Gastroesophageal sphincter (tissue), 4 donors: ENCODE data around the gene MIOS. TPM values are rescaled to one million over a fixed set of nuclear protein-coding genes. Genes with fewer than 3 reads are reported as not detected.

ENCODE experiments used
- ATAC-seq: fragments of 150-250 bp; one replicate; pipeline ENCODE4 v1.9.1; 2016; ENCODE audit warnings: mild to moderate bottlenecking, moderate library complexity
- H3K27ac ChIP-seq, 4 donors: fragments of 200-600 bp; sonication (generic) in 3 of 4; 1 replicate in 3 of 4; 2 replicates in 1 of 4; pipeline ENCODE4 v1.5.1; 2016 to 2019
- H3K27me3 ChIP-seq: fragments of 200-600 bp; sonication (generic); one replicate; pipeline ENCODE4 v1.5.1; 2019
- H3K36me3 ChIP-seq, 2 donors: fragments of 200-600 bp; sonication (generic); one replicate each; pipeline ENCODE4 v1.5.1; 2019; ENCODE audit warnings: control low read depth in 1 of 2
- H3K4me1 ChIP-seq, 3 donors: fragments of 200-600 bp; sonication (generic); 1 replicate in 2 of 3; 2 replicates in 1 of 3; pipeline ENCODE4 v1.5.1; 2016 to 2019; ENCODE audit warnings: control low read depth in 2 of 3
- H3K4me3 ChIP-seq, 2 donors: fragments of 200-600 bp; sonication (generic); one replicate each; pipeline ENCODE4 v1.5.1; 2019; ENCODE audit warnings: mild to moderate bottlenecking in 1 of 2, moderate library complexity in 1 of 2
- H3K9me3 ChIP-seq, 3 donors: fragments of 200-600 bp; sonication (generic); one replicate each; pipeline ENCODE4 v1.5.1; 2017 to 2019; ENCODE audit warnings: control low read depth in 2 of 3
- EP300 ChIP-seq: sonication (generic); formaldehyde crosslinking; IDR thresholded peaks from one replicate; pipeline ENCODE4 v1.6.1; 2017; ENCODE audit warnings: antibody characterized with exemption, mild to moderate bottlenecking
- POLR2A ChIP-seq, 2 donors: fragments of 450-650 bp; IDR thresholded peaks; one replicate each; pipeline ENCODE4 v1.6.1; 2017; ENCODE audit warnings: antibody characterized with exemption in 2 of 2, mild to moderate bottlenecking in 2 of 2, moderate library complexity in 1 of 2
- POLR2AphosphoS5 ChIP-seq: sonication (generic); formaldehyde crosslinking; IDR thresholded peaks from one replicate; pipeline ENCODE4 v1.6.1; 2017; ENCODE audit warnings: antibody characterized with exemption
- WGBS, 2 donors: methylation state at CpG; one replicate each; pipeline ENCODE4 v1.1.5; 2018; ENCODE audit warnings: low coverage in 1 of 2; 5-methylcytosine and 5-hydroxymethylcytosine counted together
- total RNA-seq, 4 donors: library from RNA; depleted of rRNA; stranded (reverse); fragments of >200 nt; gene quantifications; one replicate each; pipeline ENCODE4 v1.1.0, GENCODE V29; 2016
- TF ChIP-seq, protein P1 (sequence below), 4 experiments: fragments of 200-600 bp in 2 of 4; fragments of 450-650 bp in 2 of 4; sonication (generic) in 1 of 4; IDR thresholded peaks; one replicate each; pipeline ENCODE4 v1.5.1; 2017 to 2019; ENCODE audit warnings: antibody characterized with exemption in 4 of 4, mild to moderate bottlenecking in 2 of 4, moderate library complexity in 2 of 4

MIOS gene
- total RNA-seq, 4 donors from 2014 or later, result 24.2 to 40.3 (median 31.5) TPM

DNA sequence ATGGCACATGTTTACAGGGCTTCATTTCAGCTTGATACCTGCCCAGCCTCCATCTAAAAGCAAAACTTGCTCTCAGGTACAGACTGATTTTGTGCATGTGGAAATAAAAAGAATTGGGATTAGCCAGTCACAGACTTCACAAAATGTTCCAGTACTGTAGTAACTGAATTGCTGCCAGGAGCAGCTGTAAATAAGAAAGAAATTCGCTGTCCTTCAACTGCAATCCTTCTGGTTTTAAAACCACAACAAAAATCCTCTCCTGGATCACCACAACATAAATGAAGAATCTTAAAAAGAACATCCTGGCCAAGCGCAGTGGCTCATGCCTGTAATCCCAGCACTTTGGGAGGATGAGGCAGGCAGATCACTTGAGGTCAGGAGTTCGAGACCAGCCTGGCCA, 3.9 kb upstream of the MIOS start:
- peaks cover 0 to 4% (median 1%) of the 10 kb centered on the region in 3 donors for H3K4me1 ChIP-seq
- WGBS, 2 donors, result 52 to 63% methylated on average over 2 to 3 of the region's 3 CpGs
- TF ChIP-seq, protein P1, sequence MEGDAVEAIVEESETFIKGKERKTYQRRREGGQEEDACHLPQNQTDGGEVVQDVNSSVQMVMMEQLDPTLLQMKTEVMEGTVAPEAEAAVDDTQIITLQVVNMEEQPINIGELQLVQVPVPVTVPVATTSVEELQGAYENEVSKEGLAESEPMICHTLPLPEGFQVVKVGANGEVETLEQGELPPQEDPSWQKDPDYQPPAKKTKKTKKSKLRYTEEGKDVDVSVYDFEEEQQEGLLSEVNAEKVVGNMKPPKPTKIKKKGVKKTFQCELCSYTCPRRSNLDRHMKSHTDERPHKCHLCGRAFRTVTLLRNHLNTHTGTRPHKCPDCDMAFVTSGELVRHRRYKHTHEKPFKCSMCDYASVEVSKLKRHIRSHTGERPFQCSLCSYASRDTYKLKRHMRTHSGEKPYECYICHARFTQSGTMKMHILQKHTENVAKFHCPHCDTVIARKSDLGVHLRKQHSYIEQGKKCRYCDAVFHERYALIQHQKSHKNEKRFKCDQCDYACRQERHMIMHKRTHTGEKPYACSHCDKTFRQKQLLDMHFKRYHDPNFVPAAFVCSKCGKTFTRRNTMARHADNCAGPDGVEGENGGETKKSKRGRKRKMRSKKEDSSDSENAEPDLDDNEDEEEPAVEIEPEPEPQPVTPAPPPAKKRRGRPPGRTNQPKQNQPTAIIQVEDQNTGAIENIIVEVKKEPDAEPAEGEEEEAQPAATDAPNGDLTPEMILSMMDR (IDR thresholded peaks at IDR 0.05), result no peak
- no peak for TF ChIP-seq POLR2A (IDR thresholded peaks at IDR 0.05)
- no peaks in the 10 kb centered on the region for H3K27me3 ChIP-seq
- H3K9me3 ChIP-seq, result peaks cover 0 to 4% (median 0%) of the 10 kb centered on the region in 3 donors
- no peak overlapping the region for H3K27ac ChIP-seq
- H3K36me3 ChIP-seq, result peaks cover 0 to 10% of the 10 kb centered on the region in 2 donors
- no peak for ATAC-seq
- H3K4me3 ChIP-seq, result no peak overlapping the region

DNA sequence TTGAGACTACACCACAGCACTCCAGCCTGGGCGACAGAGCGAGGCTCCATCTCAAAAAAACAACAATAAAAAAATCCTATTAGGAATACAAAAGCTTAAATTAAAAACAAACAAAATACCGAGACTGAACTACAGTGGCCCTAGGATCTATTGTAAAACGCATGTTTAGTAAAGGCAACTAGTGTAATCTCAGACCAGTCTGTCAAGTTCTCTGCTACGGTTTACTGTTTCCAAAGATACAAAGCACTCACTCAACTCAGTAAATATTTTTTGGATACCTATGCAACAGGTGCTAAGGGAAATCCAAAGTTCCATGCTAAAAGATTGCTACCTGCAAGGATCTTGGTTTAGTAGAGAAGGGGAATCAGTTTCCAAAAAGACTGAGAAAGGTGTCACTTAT, 3.4 kb upstream of the MIOS start:
- peaks cover 0 to 4% (median 0%) of the 10 kb centered on the region in 3 donors for H3K9me3 ChIP-seq
- TF ChIP-seq, protein P1 (IDR thresholded peaks at IDR 0.05), result no peak
- TF ChIP-seq EP300 (no peak), POLR2AphosphoS5 (no peak), POLR2A (IDR thresholded peaks at IDR 0.05) (no peak)
- no peak overlapping the region for H3K27ac ChIP-seq
- peaks cover 0 to 7% of the 10 kb centered on the region in 2 donors for H3K36me3 ChIP-seq
- H3K4me1 ChIP-seq, result peaks cover 5 to 9% (median 6%) of the 10 kb centered on the region in 3 donors
- no peak for ATAC-seq
- H3K4me3 ChIP-seq, result no peak overlapping the region
- H3K27me3 ChIP-seq, result no peaks in the 10 kb centered on the region
- WGBS, 2 donors, result 77 to 100% methylated on average over 1 to 4 of the region's 5 CpGs

DNA sequence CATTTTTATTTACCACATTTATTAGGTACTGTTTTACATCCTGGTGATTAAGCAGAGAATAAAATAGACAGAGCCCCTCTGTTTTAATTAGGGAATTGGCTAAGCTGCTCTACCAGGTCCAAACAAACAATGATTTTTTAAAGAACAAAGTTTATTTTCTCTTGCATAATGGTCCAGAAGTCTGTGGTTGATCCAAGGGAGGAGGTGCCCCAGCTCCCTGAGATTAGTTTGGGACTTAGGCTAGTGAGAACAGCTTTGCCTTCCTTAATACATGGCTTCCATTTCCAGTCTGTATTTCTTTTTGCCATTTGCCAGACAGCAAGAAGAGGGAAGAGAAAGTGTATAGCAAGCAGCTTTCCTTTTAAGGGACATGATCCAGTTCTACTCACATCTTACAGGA, 2.9 kb upstream of the MIOS start:
- TF ChIP-seq, protein P1 (IDR thresholded peaks at IDR 0.05), result no peak
- TF ChIP-seq POLR2AphosphoS5, result no peak
- TF ChIP-seq POLR2A (IDR thresholded peaks at IDR 0.05), result no peak
- TF ChIP-seq EP300, result no peak
- peaks cover 0 to 4% (median 0%) of the 10 kb centered on the region in 3 donors for H3K9me3 ChIP-seq
- no peak for ATAC-seq
- no peak overlapping the region for H3K4me3 ChIP-seq
- peaks cover 0 to 7% of the 10 kb centered on the region in 2 donors for H3K36me3 ChIP-seq
- peaks cover 9 to 14% (median 10%) of the 10 kb centered on the region in 3 donors for H3K4me1 ChIP-seq
- H3K27ac ChIP-seq, result no peak overlapping the region
- no peaks in the 10 kb centered on the region for H3K27me3 ChIP-seq

DNA sequence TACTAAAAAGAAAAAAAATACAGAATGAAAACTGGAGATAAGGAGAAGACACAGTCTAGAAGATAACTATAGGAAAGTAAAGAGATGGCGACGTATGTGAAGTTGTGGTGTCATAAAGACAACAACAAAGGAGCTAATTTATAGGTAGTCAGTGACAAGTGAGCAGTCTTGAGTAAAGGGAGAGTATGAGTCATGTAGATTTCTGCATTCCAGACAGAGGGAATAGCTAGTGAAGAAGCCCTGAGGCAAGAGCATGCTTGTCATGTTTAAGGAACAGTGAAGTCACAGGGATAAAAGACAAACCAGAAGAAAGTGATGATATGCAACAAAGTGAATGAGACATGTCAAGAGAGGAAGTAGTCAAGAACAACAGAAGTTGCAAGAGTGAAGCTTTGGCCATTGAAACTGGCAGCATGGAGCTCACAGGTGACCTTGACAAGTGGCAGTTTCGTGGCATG, 2.3 kb upstream of the MIOS start:
- Histone ChIP-seq H3K9me3 (peaks cover 0 to 4% (median 0%) of the 10 kb centered on the region in 3 donors), H3K27me3 (no peaks in the 10 kb centered on the region), H3K36me3 (peaks cover 0 to 7% of the 10 kb centered on the region in 2 donors), H3K4me1 (peaks cover 10 to 20% (median 11%) of the 10 kb centered on the region in 3 donors), H3K4me3 (no peak overlapping the region), H3K27ac (no peak overlapping the region)
- no peak for ATAC-seq
- no peak for TF ChIP-seq POLR2A (IDR thresholded peaks at IDR 0.05)
- TF ChIP-seq, protein P1 (IDR thresholded peaks at IDR 0.05), result no peak
- no peak for TF ChIP-seq EP300
- TF ChIP-seq POLR2AphosphoS5, result no peak
- WGBS, 2 donors, result 75 to 87% methylated on average over 2 to 3 of the region's 3 CpGs

DNA sequence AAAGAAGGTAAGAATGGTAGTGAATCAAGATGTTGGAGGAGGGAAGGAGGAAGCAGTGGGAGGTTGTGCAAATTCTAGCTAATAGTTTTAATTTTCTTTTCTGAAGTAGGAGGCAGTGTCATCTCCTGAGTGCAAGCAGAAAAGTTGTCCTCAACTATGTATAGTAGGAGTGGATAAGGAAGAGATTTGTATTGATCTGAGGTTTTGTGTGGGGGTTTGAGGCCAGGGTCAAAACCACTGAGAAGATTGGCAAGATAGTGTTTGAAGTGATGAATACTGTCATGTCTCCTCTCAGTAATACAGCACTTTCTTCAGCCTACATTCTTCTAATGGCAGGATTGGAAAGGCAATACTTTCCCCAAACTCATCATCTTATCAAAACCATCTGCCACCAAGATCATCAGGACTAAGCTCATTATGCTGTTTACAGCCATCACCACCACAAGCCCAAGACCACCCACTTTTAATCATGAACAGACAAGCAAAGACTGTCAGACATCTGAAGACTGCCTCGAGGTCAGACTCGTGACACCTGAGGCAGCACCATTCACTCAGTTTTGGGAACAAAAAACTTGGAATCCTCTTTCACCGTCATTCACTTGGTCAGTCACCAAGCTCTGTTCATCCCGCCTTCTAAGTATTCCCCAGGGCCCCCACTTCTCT, 1.5 kb upstream of the MIOS start:
- no peak overlapping the region for H3K27ac ChIP-seq
- peaks cover 10 to 28% (median 11%) of the 10 kb centered on the region in 3 donors for H3K4me1 ChIP-seq
- no peak overlapping the region for H3K4me3 ChIP-seq
- no peak for ATAC-seq
- TF ChIP-seq POLR2AphosphoS5 (no peak), EP300 (no peak), POLR2A (IDR thresholded peaks at IDR 0.05) (no peak)
- TF ChIP-seq, protein P1 (IDR thresholded peaks at IDR 0.05), result no peak
- H3K27me3 ChIP-seq, result no peaks in the 10 kb centered on the region
- no peaks in the 10 kb centered on the region for H3K9me3 ChIP-seq
- 95 to 96% methylated on average over 3 to 4 of the region's 4 CpGs for WGBS, 2 donors
- H3K36me3 ChIP-seq, result peaks cover 0 to 7% of the 10 kb centered on the region in 2 donors
